GM12891 (cell line): ENCODE data around the gene GOLGA7B.

Experiments
- POLR2A ChIP-seq: IDR thresholded peaks from 2 replicates; pipeline ENCODE4 v1.6.1; 2011; ENCODE audit warnings: low read depth, low read length, control low read depth
- POLR2AphosphoS5 ChIP-seq: IDR thresholded peaks from 2 replicates; pipeline ENCODE4 v1.6.1; 2011; ENCODE audit warnings: low read depth, low read length, control low read depth
- SPI1 ChIP-seq: IDR thresholded peaks from 2 replicates; pipeline ENCODE4 v1.6.1; 2011; ENCODE audit warnings: low read depth, low read length, control low read depth
- TAF1 ChIP-seq: IDR thresholded peaks from 2 replicates; pipeline ENCODE4 v1.6.1; 2011; ENCODE audit warnings: low read depth, low read length, control low read depth

GRCh38 chr10:97831259-97831658 lies 18.4 kb upstream of the GOLGA7B start:
- TF ChIP-seq TAF1 (no peak), POLR2A (no peak), SPI1 (no peak), POLR2AphosphoS5 (no peak)
